Endothelial cell (in vitro differentiated cells): ENCODE results near the gene BCL2L13. TPM values are rescaled to one million over a fixed set of nuclear protein-coding genes. Genes with fewer than 3 reads are reported as not detected.

Experiments
- DNase-seq: peaks from one replicate; pipeline ENCODE4 v3.0.0; 2021; ENCODE audit warnings: low spot score
- H3K27ac Mint-ChIP-seq: one replicate; pipeline ENCODE4 v1.8.0; 2021; ENCODE audit warnings: mixed read lengths, inconsistent platforms; ENCODE audit not compliant: unreplicated experiment
- H3K27me3 Mint-ChIP-seq: one replicate; pipeline ENCODE4 v1.8.0; 2021; ENCODE audit warnings: mild to moderate bottlenecking, moderate library complexity, mixed read lengths, inconsistent platforms; ENCODE audit not compliant: unreplicated experiment
- H3K36me3 Mint-ChIP-seq: one replicate; pipeline ENCODE4 v1.8.0; 2021; ENCODE audit warnings: mild to moderate bottlenecking, low read depth, mixed read lengths, inconsistent platforms; ENCODE audit not compliant: unreplicated experiment
- H3K4me1 Mint-ChIP-seq: one replicate; pipeline ENCODE4 v1.8.0; 2021; ENCODE audit warnings: mild to moderate bottlenecking, mixed read lengths, inconsistent platforms; ENCODE audit not compliant: unreplicated experiment
- H3K4me3 Mint-ChIP-seq: one replicate; pipeline ENCODE4 v1.8.0; 2021; ENCODE audit warnings: mild to moderate bottlenecking, mixed read lengths, inconsistent platforms; ENCODE audit not compliant: unreplicated experiment
- H3K9me3 Mint-ChIP-seq: one replicate; pipeline ENCODE4 v1.8.0; 2021; ENCODE audit warnings: mixed read lengths, inconsistent platforms; ENCODE audit not compliant: unreplicated experiment
- CTCF ChIP-seq: fragments of 200-600 bp; sonication (generic); IDR thresholded peaks from one replicate; pipeline ENCODE4 v1.5.0; 2021; ENCODE audit warnings: antibody characterized with exemption; ENCODE audit not compliant: unreplicated experiment
- total RNA-seq: library from RNA; stranded (reverse); fragmentation: NEBNext Ultra II Directional; extraction: Animal tissue kit (Norgen Biotek cat#: 25700); gene quantifications from one replicate; pipeline ENCODE4 v1.2.1, GENCODE V29; 2021; ENCODE audit not compliant: unreplicated experiment

BCL2L13 gene
- total RNA-seq, 1 donor from 2014 or later, result 26.2 TPM

DNA sequence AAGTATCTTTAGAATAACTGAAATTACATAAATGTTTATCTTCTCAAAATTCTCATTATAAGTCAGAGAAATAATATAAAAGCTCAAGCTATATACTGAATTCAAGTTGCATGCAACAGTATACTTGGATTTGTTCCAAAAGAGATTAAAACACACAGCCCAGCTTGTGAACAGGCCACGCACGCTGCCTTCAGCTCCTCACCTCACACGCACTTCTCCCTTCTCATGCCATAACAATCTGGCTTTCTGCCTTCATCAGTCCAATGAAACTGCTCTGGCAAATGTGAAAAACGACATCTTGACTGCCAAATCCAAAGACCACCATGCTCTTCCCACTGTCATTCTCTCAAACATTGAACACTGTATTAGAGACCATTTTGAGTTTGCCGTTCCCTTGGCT is 32.1 kb upstream of the BCL2L13 start:
- no peak overlapping the region for H3K27ac Mint-ChIP-seq
- no peaks in the 10 kb centered on the region for H3K27me3 Mint-ChIP-seq
- no peak for DNase-seq
- H3K4me1 Mint-ChIP-seq, result no peaks in the 10 kb centered on the region
- H3K36me3 Mint-ChIP-seq, result peaks cover 3% of the 10 kb centered on the region
- no peak overlapping the region for H3K4me3 Mint-ChIP-seq
- no peaks in the 10 kb centered on the region for H3K9me3 Mint-ChIP-seq
- TF ChIP-seq CTCF, result no peak

DNA sequence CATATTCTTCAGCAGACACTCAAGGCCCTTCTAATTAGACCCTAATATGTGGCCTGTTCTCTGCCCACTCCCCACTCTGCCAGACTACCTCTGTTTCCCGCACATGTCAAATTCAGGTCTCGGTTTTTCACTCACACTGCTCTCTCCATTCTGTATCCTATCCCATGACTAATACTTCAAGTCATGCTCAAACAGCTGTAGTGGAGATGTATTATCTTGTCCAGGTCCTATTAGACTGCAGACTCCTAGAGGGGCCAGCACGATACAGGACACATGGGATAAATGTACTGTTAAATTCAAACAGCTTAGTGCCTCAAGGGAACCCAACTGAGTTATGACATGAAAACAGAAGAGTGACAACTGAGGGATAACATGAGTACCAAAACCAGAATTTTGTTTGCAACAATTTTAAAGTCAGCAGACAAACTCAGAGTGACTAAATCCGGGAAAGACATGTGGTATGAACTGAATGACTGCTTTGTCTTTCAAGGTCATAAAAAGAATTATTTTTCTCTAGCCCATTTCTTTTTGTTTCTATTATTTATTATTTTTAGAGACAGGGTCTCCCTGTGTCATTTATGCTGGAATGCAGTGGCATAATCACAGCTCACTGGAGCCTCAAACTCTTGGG is 30.6 kb upstream of the BCL2L13 start:
- no peaks in the 10 kb centered on the region for H3K27me3 Mint-ChIP-seq
- H3K36me3 Mint-ChIP-seq, result peaks cover 11% of the 10 kb centered on the region
- no peaks in the 10 kb centered on the region for H3K9me3 Mint-ChIP-seq
- H3K4me3 Mint-ChIP-seq, result no peak overlapping the region
- H3K4me1 Mint-ChIP-seq, result no peaks in the 10 kb centered on the region
- no peak for DNase-seq
- no peak overlapping the region for H3K27ac Mint-ChIP-seq
- no peak for TF ChIP-seq CTCF

- H3K27ac Mint-ChIP-seq, result no peak overlapping the region
Measured at GRCh38 chr22:17612057-17612456, 26.5 kb upstream of the BCL2L13 start.

GRCh38 chr22:17613280-17613679 is 25.3 kb upstream of the BCL2L13 start:
- H3K9me3 Mint-ChIP-seq, result no peaks in the 10 kb centered on the region
- TF ChIP-seq CTCF, result no peak
- no peaks in the 10 kb centered on the region for H3K4me1 Mint-ChIP-seq
- peaks cover 11% of the 10 kb centered on the region for H3K36me3 Mint-ChIP-seq
- no peak overlapping the region for H3K27ac Mint-ChIP-seq
- no peak overlapping the region for H3K4me3 Mint-ChIP-seq
- DNase-seq, result no peak
- no peaks in the 10 kb centered on the region for H3K27me3 Mint-ChIP-seq

More at GRCh38 chr22:17612057-17612456, 26.5 kb upstream of the BCL2L13 start:
- Mint-ChIP-seq H3K36me3 (peaks cover 11% of the 10 kb centered on the region), H3K4me3 (no peak overlapping the region), H3K9me3 (no peaks in the 10 kb centered on the region), H3K4me1 (no peaks in the 10 kb centered on the region), H3K27me3 (no peaks in the 10 kb centered on the region)
- DNase-seq, result no peak
- TF ChIP-seq CTCF, result no peak

DNA sequence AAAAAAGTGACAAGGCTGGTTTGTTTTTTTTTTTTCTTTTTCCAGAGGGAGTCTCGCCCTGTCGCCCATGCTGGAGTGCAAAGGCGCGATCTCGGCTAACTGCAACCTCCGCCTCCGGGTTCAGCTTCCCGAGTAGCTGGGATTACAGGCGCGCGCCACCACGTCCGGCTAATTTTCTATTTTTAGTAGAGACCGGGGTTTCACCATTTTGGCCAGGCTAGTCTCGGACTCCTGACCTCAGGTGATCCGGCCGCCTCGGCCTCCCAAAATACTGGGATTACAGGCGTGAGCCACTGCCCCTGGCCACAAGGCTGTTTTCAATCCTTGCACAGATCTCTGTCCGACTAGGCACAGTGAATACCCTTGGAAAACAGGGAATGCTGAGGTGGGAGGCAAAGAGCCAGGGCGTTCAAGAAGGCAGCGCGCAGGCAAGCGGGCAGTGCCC is 10.6 kb upstream of the BCL2L13 start:
- Mint-ChIP-seq H3K27ac (peak overlapping the region; percentile 99), H3K4me1 (peaks cover 9% of the 10 kb centered on the region), H3K4me3 (peak overlapping the region; percentile 99), H3K27me3 (peaks cover 10% of the 10 kb centered on the region), H3K36me3 (no peaks in the 10 kb centered on the region), H3K9me3 (no peaks in the 10 kb centered on the region)
- no peak for TF ChIP-seq CTCF
- no peak for DNase-seq
